BJ (cell line): ENCODE data around the gene CD79A. TPM values are rescaled to one million over a fixed set of nuclear protein-coding genes. Genes with fewer than 3 reads are reported as not detected.

ENCODE experiments used
- CTCF ChIA-PET: fragments of 350-600 bp; formaldehyde crosslinking; extraction: SDS; loops from one replicate; lab custom pipeline; 2021; ENCODE audit warnings: antibody characterized with exemption, inconsistent platforms; lab: Yijun Ruan, JAX
- POLR2A ChIA-PET: fragments of 300-600 bp; sonication (Branson Sonifier 250); formaldehyde crosslinking; extraction: SDS; loops from one replicate; lab custom pipeline; 2021; ENCODE audit warnings: antibody characterized with exemption; lab: Charles Lee
- DNase-seq: peaks from one replicate; pipeline ENCODE4 v3.0.0-alpha.2; 2011; ENCODE audit warnings: low read depth
- H3K27me3 ChIP-seq: 2 replicates; pipeline ENCODE4 v1.6.0; 2011; ENCODE audit warnings: low read length; ENCODE audit not compliant: control insufficient read depth, insufficient read depth
- H3K36me3 ChIP-seq: 2 replicates; pipeline ENCODE4 v1.5.1; 2011; ENCODE audit warnings: low read length; ENCODE audit not compliant: control insufficient read depth, insufficient read depth
- H3K4me3 ChIP-seq: 2 replicates; pipeline ENCODE4 v1.5.1; 2011; ENCODE audit warnings: low read depth, mild to moderate bottlenecking, control low read depth, low read length
- CTCF ChIP-seq: IDR thresholded peaks from 2 replicates; pipeline ENCODE4 v1.5.1; 2011; ENCODE audit warnings: low read depth, mild to moderate bottlenecking, control low read depth, inconsistent platforms, low read length, moderate library complexity; ENCODE audit not compliant: insufficient read depth
- polyA minus RNA-seq: library from RNA; depleted of rRNA, polyadenylated mRNA; stranded (reverse); fragments of >200 nt; gene quantifications from 2 replicates; pipeline ENCODE4 v1.2.3, GENCODE V29; 2011; rRNA and poly(A)+ RNA removed
- polyA plus RNA-seq: library from polyadenylated mRNA; depleted of rRNA; stranded (reverse); fragments of >200 nt; gene quantifications from 2 replicates; pipeline ENCODE4 v1.2.3, GENCODE V29; 2011; rRNA removed

The CD79A gene
- polyA plus RNA-seq (0.17 and 0.37 TPM in 2 replicates), polyA minus RNA-seq (0.21 TPM in 1 of 2 replicates, not detected in the other)

- Histone ChIP-seq H3K36me3 (peaks cover under 1% of the 10 kb centered on the region), H3K4me3 (no peak within 1 kb of the TSS), H3K27me3 (no peaks in the 10 kb centered on the region)
- POLR2A ChIA-PET = no interaction called here
- TF ChIP-seq CTCF = no peak
- CTCF ChIA-PET = no interaction called here
- no peak for DNase-seq
These were observed at the start of gene CD79A for GRCh38 chr19:41876847-41877832. Gene CD79A (plus strand): TSS chr19:41877279. CDS start chr19:41877305, 26 bp downstream.

GRCh38 chr19:41837981-41838708, 38.9 kb upstream of the CD79A start:
- Histone ChIP-seq H3K27me3 (peaks cover 8% of the 10 kb centered on the region; the same call in 1 of the 2 replicates), H3K4me3 (no peak overlapping the region), H3K36me3 (no peaks in the 10 kb centered on the region)
- no peak for DNase-seq
- POLR2A ChIA-PET = no interaction called here
- CTCF ChIA-PET = interaction anchor here (1.3 kb wide), 1 partner anchor 15 kb away, joined by 4 read pairs; no protein-coding TSS in a partner anchor
- no peak for TF ChIP-seq CTCF

GRCh38 chr19:41839211-41839610, 37.9 kb upstream of the CD79A start:
- no peak for DNase-seq
- Histone ChIP-seq H3K36me3 (no peaks in the 10 kb centered on the region), H3K27me3 (peaks cover 8% of the 10 kb centered on the region; the same call in 1 of the 2 replicates), H3K4me3 (no peak overlapping the region)
- TF ChIP-seq CTCF = no peak
- ChIA-PET POLR2A (no interaction called here), CTCF (no interaction called here)

GRCh38 chr19:41843371-41843770, 33.7 kb upstream of the CD79A start:
- Histone ChIP-seq H3K27me3 (peaks cover 8% of the 10 kb centered on the region; the same call in 1 of the 2 replicates), H3K36me3 (no peaks in the 10 kb centered on the region), H3K4me3 (no peak overlapping the region)
- no peak for TF ChIP-seq CTCF
- CTCF ChIA-PET = interaction anchor here (2.0 kb wide), 1 partner anchor 7 kb away, joined by 8 read pairs; no protein-coding TSS in a partner anchor
- DNase-seq = no peak
- POLR2A ChIA-PET = no interaction called here
